Measurements from ENCODE around the gene ACSM2A.
"Not testable (repeated sequence)": the region's sequence is repeated elsewhere in the genome, so short reads cannot be mapped to it uniquely, and the experiment has no call there.

The ACSM2A gene

DNA sequence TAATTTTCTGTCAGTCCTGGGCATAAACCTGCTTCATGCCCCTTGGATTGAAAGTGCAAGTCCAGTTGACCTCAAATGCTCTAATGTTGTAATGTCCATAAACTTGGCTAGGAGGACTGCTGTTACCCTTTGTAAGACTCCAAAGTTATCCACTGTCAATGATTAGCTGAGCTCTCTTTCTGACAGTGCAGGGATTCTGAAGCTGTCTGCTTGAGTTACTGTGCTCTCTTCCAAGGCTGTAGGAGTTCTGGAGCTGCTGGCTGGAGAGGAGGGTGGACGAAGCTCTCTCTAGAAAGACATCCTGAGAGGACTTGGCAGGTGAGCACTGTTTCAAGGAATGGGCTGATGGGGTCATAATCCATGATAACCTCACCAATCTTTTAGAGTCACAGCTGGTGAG lies at the start of gene ACSM2A:
Gene ACSM2A (plus strand): TSS at position 158 of the 400 bp plus-strand sequence. CDS start 8,594 bp downstream, outside the sequence.
- H3K27ac ChIP-seq, result not testable (repeated sequence)

DNA sequence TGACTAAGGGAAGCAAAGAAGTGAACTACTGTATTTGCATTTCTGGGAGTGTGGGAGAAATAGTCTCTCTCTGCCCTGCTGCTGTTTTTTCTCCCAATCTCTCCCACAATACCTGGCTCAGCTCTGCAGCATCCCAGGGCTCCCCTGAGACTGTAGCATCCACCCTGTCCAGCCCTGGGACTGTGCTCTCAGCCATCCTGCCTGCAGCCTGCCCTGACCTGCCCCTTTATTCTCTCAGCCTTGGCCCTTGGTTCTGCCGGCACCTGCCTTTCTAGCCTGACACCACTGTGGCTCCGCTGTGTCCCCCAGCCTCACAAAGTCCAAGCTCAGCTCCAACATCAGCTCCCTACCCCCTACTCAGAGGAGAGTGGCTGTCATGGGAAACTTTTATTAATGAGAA lies 48.7 kb upstream of the ACSM2A start:
- no peak overlapping the region for H3K27ac ChIP-seq

More for the DNA sequence above, at the start of gene ACSM2A:
- not testable (repeated sequence) for DNase-seq (ENCODE audit: low read depth, low spot score)

GRCh38 chr16:20404637-20405036 lies 46.7 kb upstream of the ACSM2A start, which contains the start of gene PDILT:
Gene PDILT, minus strand, starts transcription at chr16:20404737. Its CDS starts 5,437 bp downstream, at chr16:20399300.
- no peak within 1 kb of the TSS for H3K27ac ChIP-seq
- no peak for DNase-seq (ENCODE audit: low read depth, low spot score)

More for the DNA sequence above, 48.7 kb upstream of the ACSM2A start:
- DNase-seq (ENCODE audit: low read depth, low spot score), result no peak

DNA sequence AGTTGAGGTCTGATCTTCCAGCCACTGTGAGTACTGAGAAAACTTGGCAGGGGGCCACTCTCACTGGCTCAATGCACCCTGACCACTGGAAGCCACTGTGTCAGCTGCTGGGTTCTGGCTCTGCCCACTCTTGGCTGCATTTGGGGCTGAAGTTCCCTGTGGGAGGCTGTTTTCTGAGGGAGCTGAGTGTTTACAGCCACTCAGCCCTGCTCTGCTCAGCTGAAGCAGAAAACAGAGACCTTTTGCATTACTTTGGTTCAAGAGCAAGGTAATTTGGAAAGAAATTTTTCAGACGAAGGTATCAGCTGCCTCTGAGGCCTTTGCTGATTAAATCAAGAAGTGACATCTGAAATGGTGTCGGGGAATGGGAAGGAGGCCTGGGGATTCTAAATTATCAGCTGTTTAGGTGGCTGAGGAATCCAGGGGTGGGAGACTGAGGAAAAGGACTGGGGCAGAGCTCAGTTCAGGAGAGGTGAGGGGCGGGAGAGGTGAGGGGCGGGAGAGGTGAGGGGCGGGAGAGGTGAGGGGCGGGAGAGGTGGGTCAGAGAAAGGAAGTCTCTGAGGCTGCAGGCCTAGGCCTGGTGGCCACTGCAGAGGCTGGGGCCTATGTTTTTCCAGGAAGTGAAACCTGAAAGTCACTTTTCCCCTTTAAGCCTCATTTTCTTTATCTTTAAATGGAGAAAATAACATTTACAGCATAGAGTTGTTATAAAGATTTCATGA lies 41.8 kb upstream of the ACSM2A start, which contains the start of gene ACSM5:
Gene ACSM5 (plus strand): TSS at position 137 of the 723 bp plus-strand sequence. CDS start 1,951 bp downstream, outside the sequence.
- H3K27ac ChIP-seq, result no peak within 1 kb of the TSS

GRCh38 chr16:20410121-20410723 lies 41.1 kb upstream of the ACSM2A start:
- DNase-seq (ENCODE audit: low read depth, low spot score), result no peak
- no peak overlapping the region for H3K27ac ChIP-seq

More for the DNA sequence above, 41.8 kb upstream of the ACSM2A start, which contains the start of gene ACSM5:
- no peak for DNase-seq (ENCODE audit: low read depth, low spot score)

GRCh38 chr16:20411055-20411454 lies 40.3 kb upstream of the ACSM2A start:
- no peak for DNase-seq (ENCODE audit: low read depth, low spot score)
- H3K27ac ChIP-seq, result no peak overlapping the region

GRCh38 chr16:20415541-20415940 lies 35.8 kb upstream of the ACSM2A start:
- peak; percentile 2 for DNase-seq (ENCODE audit: low read depth, low spot score)
- no peak overlapping the region for H3K27ac ChIP-seq

DNA sequence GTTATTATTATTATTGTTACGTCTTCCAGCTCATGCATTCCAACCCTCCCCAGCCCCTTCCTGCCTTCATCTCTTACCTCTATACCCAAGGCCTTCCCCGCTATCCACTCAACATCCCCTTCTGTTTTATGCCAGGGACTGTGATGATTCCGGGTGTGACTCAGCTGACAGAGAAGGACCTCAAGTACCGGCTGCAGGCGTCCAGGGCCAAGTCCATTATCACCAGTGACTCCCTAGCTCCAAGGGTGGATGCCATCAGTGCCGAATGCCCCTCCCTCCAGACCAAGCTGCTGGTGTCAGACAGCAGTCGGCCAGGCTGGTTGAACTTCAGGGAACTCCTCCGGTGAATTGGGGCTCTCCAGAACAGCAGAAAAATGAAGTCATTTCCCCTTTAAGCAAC lies 32.2 kb upstream of the ACSM2A start:
- H3K27ac ChIP-seq; DNase-seq (ENCODE audit: low read depth, low spot score): not testable (repeated sequence)

DNA sequence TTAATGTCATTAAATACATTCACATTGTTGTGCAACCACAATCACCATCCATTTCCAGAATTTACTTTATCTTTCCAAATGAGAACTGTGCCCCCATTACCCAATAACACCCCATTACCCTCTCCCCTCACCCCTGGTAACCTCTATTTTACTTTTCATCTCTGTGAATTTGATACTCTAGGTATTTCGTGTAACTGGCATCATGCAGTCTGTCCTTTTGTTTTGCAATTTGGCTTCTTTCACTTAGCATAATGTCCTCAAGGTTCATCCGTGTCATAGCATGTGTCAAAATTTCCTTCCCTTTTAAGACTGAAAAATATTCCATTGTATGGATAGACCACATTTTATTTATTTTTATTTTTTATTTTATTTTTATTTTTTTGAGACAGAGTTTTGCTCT lies 29.6 kb upstream of the ACSM2A start:
- not testable (repeated sequence) for H3K27ac ChIP-seq; DNase-seq (ENCODE audit: low read depth, low spot score)

GRCh38 chr16:20423772-20424128 lies 27.6 kb upstream of the ACSM2A start:
- H3K27ac ChIP-seq; DNase-seq (ENCODE audit: low read depth, low spot score): not testable (repeated sequence)

GRCh38 chr16:20424129-20424866 lies 27.0 kb upstream of the ACSM2A start:
- no peak for DNase-seq (ENCODE audit: low read depth, low spot score)

GRCh38 chr16:20427401-20427797 lies 23.9 kb upstream of the ACSM2A start:
- H3K27ac ChIP-seq; DNase-seq (ENCODE audit: low read depth, low spot score): not testable (repeated sequence)

More at GRCh38 chr16:20424129-20424866, 27.0 kb upstream of the ACSM2A start:
- H3K27ac ChIP-seq, result no peak overlapping the region

GRCh38 chr16:20429499-20429898 lies 21.8 kb upstream of the ACSM2A start:
- H3K27ac ChIP-seq; DNase-seq (ENCODE audit: low read depth, low spot score): not testable (repeated sequence)

GRCh38 chr16:20430480-20430879 lies 20.8 kb upstream of the ACSM2A start:
- DNase-seq (ENCODE audit: low read depth, low spot score); H3K27ac ChIP-seq: not testable (repeated sequence)

GRCh38 chr16:20430948-20431347 lies 20.4 kb upstream of the ACSM2A start:
- no peak overlapping the region for H3K27ac ChIP-seq
- no peak for DNase-seq (ENCODE audit: low read depth, low spot score)

DNA sequence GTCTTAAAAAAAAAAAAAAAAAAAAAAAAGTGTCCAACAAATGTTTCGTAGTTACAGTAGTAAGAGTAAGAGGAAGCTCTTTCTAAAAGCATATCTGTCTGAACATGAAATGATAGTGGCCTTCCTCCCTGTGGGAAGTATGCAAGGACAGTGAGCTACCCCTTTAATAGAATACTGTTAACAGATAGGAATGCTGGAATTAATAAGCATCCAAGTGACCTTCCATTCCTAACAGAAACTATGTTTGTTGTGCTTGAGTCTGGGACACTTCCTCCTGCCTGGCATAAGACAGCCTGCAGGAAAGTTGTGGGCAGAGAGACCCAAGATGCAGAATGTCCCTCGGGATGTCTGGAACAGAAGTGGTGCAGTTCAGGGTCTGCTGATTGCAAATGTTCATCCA lies 12.4 kb upstream of the ACSM2A start:
- H3K27ac ChIP-seq; DNase-seq (ENCODE audit: low read depth, low spot score): not testable (repeated sequence)

GRCh38 chr16:20439820-20440231 lies 11.5 kb upstream of the ACSM2A start:
- not testable (repeated sequence) for H3K27ac ChIP-seq; DNase-seq (ENCODE audit: low read depth, low spot score)

- DNase-seq (ENCODE audit: low read depth, low spot score); H3K27ac ChIP-seq: not testable (repeated sequence)
Measured at GRCh38 chr16:20440731-20441130, 10.6 kb upstream of the ACSM2A start.

- no peak for DNase-seq (ENCODE audit: low read depth, low spot score)
- H3K27ac ChIP-seq, result no peak overlapping the region
Measured at GRCh38 chr16:20441191-20441590, 10.1 kb upstream of the ACSM2A start.

DNA sequence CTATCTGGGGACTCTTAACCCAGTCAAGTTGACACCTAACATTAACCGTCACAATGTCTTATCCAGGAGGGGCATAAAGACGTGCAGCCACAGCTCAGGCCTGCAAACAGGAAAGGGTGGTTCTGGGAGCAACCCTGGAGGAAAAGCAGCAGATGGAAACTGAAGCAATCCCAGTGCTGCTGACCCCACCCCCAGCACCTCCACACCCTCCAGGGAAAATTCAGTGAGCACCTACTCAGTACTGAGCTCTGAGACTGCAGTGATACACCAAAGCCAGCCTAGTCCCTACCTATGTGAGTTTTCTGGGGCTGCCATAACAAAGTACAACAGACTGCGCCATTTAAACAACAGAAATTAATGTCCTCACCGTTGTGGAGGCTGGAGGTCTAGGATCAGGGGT lies 9.5 kb upstream of the ACSM2A start:
- DNase-seq (ENCODE audit: low read depth, low spot score), result not testable (repeated sequence)

More for the DNA sequence above, 9.5 kb upstream of the ACSM2A start:
- not testable (repeated sequence) for H3K27ac ChIP-seq

Data from epithelial cell of prostate (primary cell).